ENCODE measurements around the gene NDUFV2.

The NDUFV2 gene

GRCh38 chr18:9178557-9178956 lies 76.1 kb downstream of the NDUFV2 start:
- TF ChIP-seq, protein P1, sequence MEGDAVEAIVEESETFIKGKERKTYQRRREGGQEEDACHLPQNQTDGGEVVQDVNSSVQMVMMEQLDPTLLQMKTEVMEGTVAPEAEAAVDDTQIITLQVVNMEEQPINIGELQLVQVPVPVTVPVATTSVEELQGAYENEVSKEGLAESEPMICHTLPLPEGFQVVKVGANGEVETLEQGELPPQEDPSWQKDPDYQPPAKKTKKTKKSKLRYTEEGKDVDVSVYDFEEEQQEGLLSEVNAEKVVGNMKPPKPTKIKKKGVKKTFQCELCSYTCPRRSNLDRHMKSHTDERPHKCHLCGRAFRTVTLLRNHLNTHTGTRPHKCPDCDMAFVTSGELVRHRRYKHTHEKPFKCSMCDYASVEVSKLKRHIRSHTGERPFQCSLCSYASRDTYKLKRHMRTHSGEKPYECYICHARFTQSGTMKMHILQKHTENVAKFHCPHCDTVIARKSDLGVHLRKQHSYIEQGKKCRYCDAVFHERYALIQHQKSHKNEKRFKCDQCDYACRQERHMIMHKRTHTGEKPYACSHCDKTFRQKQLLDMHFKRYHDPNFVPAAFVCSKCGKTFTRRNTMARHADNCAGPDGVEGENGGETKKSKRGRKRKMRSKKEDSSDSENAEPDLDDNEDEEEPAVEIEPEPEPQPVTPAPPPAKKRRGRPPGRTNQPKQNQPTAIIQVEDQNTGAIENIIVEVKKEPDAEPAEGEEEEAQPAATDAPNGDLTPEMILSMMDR (conservative IDR thresholded peaks at IDR 0.05; ENCODE audit: low read depth): no peak
- no peak overlapping the region for H3K27ac ChIP-seq
- ChIA-PET POLR2A (ENCODE audit: low non-redundant PET) (no interaction called here), CTCF (interaction anchor here (0.6 kb wide), 1 partner anchor 793 kb away, joined by 4 read pairs; no protein-coding TSS in a partner anchor)
- no peak for DNase-seq (ENCODE audit: low spot score)

GRCh38 chr18:9181275-9181674 lies 78.8 kb downstream of the NDUFV2 start:
- ChIA-PET POLR2A (ENCODE audit: low non-redundant PET) (no interaction called here), CTCF (interaction anchor here (0.7 to 0.9 kb wide), 2 partner anchors 8 to 33 kb away, joined by 3 read pairs; no protein-coding TSS in a partner anchor)
- TF ChIP-seq, protein P1 (conservative IDR thresholded peaks at IDR 0.05; ENCODE audit: low read depth): no peak
- H3K27ac ChIP-seq: no peak overlapping the region
- DNase-seq (ENCODE audit: low spot score): no peak

DNA sequence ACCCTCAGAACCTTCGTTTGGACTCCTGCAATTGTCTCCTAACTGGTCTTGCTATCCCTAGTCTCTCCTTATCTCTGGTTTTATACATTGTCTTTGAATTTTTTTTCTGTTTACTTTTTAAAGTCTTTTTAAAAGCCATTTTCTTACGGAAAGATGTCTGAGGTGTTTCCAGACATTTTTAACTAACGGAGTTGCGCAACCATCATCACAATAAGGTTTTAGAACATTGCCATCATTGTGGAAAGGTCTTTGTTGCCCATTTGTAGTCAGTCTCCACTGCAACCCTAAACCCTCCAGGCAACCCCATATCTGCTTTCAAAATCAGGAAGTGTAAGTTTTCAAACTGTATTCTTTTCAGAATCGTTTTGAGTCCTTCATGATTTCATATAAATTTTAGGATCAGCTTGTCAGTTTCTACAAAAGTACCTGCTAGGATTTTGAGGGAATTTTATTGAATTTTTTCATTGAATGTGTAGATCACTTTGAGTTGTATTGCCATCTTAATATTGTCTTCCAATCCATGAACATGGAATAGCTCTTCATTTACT lies 80.4 kb downstream of the NDUFV2 start:
- ChIA-PET POLR2A (ENCODE audit: low non-redundant PET) (no interaction called here), CTCF (no interaction called here)
- TF ChIP-seq, protein P1 (conservative IDR thresholded peaks at IDR 0.05; ENCODE audit: low read depth): no peak
- DNase-seq (ENCODE audit: low spot score): no peak
- H3K27ac ChIP-seq: no peak overlapping the region

Measured in RWPE1 (cell line).